ENCODE measurements around the gene PIK3R6. TPM values are rescaled to one million over a fixed set of nuclear protein-coding genes. Genes with fewer than 3 reads are reported as not detected.

PIK3R6 gene
- total and polyA plus RNA-seq, 12 donors, result 0.17 to 1.7 (median 0.83) TPM

DNA sequence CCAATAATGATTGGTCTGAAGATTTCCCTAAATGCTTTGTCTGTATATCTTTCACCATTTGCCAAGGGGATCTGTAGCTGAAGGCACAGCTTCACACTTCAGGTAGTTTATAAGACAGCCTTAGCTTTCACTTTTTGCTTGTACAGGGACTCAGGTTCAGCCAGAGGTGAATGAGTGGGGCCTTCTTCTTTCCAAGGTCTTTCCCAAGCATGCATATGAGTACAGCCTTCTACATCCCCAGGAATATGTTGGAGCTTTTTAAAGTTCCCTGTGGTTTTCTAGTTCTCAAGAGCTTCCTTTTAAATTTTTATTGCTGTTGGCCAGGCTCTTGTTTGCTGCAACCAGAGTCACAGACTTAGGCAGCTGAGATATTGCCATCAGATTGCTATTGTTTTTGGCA is 91.2 kb downstream of the PIK3R6 start:
- Histone ChIP-seq H3K36me3 (replicated peaks in 1 of 2) (no peaks in the 10 kb centered on the region), H3K4me3 (no peak overlapping the region), H3K27me3 (no peaks in the 10 kb centered on the region), H3K4me1 (replicated peaks in 1 of 2) (peaks cover 0 to 5% of the 10 kb centered on the region in 2 donors), H3K27ac (no peak overlapping the region), H3K9me3 (replicated peaks in 1 of 3) (no peaks in the 10 kb centered on the region)
- TF ChIP-seq, protein P1, sequence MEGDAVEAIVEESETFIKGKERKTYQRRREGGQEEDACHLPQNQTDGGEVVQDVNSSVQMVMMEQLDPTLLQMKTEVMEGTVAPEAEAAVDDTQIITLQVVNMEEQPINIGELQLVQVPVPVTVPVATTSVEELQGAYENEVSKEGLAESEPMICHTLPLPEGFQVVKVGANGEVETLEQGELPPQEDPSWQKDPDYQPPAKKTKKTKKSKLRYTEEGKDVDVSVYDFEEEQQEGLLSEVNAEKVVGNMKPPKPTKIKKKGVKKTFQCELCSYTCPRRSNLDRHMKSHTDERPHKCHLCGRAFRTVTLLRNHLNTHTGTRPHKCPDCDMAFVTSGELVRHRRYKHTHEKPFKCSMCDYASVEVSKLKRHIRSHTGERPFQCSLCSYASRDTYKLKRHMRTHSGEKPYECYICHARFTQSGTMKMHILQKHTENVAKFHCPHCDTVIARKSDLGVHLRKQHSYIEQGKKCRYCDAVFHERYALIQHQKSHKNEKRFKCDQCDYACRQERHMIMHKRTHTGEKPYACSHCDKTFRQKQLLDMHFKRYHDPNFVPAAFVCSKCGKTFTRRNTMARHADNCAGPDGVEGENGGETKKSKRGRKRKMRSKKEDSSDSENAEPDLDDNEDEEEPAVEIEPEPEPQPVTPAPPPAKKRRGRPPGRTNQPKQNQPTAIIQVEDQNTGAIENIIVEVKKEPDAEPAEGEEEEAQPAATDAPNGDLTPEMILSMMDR (IDR thresholded peaks at IDR 0.05), result no peak
- no peak for TF ChIP-seq POLR2A (IDR thresholded peaks at IDR 0.05)
- intact Hi-C loops (cut with DNase I), result no loop called here
- DNase-seq, result no peak

- WGBS, 4 donors, result 69 to 78% (median 76%) methylated on average over 2 of the region's 2 CpGs
- DNase-seq, result no peak
- H3K9me3 ChIP-seq (replicated peaks in 1 of 3), result no peaks in the 10 kb centered on the region
- H3K36me3 ChIP-seq (replicated peaks in 1 of 2), result no peaks in the 10 kb centered on the region
- no peak overlapping the region for H3K27ac ChIP-seq
- H3K4me1 ChIP-seq (replicated peaks in 1 of 2), result no peaks in the 10 kb centered on the region
- no peak for TF ChIP-seq POLR2A (IDR thresholded peaks at IDR 0.05)
- no peaks in the 10 kb centered on the region for H3K27me3 ChIP-seq
- intact Hi-C loops (cut with DNase I), result no loop called here
- H3K4me3 ChIP-seq, result no peak overlapping the region
These were observed 100.7 kb downstream of the PIK3R6 start for GRCh38 chr17:8766731-8767130.

DNA sequence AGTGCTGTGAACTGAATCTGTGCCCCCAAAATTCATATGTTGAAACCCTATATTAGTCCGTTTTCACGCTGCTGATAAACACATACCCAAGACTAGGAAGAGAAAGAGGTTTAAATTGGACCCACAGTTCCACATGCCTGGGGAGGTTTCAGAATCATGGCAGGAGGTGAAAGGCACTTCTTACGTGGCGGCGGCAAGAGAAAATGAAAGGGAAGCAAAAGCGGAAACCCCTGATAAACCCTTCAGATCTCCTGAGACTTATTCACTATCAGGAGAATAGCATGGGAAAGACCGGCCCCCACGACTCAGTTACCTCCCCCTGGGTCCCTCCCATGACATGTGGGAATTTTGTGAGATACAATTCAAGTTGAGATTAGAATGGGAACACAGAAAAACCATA is 105.5 kb downstream of the PIK3R6 start:
- DNase-seq, result no peak
- Histone ChIP-seq H3K36me3 (replicated peaks in 1 of 2) (no peaks in the 10 kb centered on the region), H3K4me3 (no peak overlapping the region), H3K27ac (no peak overlapping the region), H3K9me3 (replicated peaks in 1 of 3) (no peaks in the 10 kb centered on the region), H3K27me3 (no peaks in the 10 kb centered on the region), H3K4me1 (replicated peaks in 1 of 2) (no peaks in the 10 kb centered on the region)
- intact Hi-C loops (cut with DNase I), result no loop called here
- TF ChIP-seq, protein P1 (IDR thresholded peaks at IDR 0.05), result no peak
- no peak for TF ChIP-seq POLR2A (IDR thresholded peaks at IDR 0.05)
- 81 to 83% (median 83%) methylated on average over 8 of the region's 8 CpGs for WGBS, 4 donors

DNA sequence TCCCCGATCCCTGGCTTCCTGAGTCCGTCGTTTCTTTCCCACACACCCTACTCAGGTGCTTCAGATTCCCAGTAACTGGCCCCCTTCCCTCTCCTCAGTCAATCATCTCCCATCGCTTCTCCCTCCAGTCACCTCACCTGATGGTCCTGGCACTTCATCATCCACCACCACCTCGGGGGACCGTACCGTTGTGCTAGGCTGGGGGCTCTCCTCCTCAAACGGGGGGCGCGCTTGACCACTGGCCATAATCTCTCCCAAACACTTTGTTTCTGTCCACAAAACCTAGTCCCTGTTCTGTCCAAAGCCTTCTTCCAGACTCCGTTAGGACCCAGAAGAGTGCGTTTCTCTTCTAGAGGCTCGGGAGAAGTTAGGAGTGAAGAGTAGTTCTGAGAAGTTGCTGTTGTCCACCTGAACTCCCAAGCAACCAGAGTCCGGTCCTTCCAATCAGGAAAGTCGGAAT is 109.3 kb downstream of the PIK3R6 start, which contains the start of gene SPDYE4:
Gene SPDYE4, minus strand, starts transcription at position 410 of the 460 bp plus-strand sequence. Its CDS starts 164 bp downstream, at position 246.
- no peak for DNase-seq
- H3K36me3 ChIP-seq (replicated peaks in 1 of 2), result no peaks in the 10 kb centered on the region
- intact Hi-C loops (cut with DNase I), result no loop called here

GRCh38 chr17:8757189-8757588 is 110.3 kb downstream of the PIK3R6 start:
- H3K4me1 ChIP-seq (replicated peaks in 1 of 2), result no peaks in the 10 kb centered on the region
- intact Hi-C loops (cut with DNase I), result no loop called here
- H3K9me3 ChIP-seq (replicated peaks in 1 of 3), result no peaks in the 10 kb centered on the region
- DNase-seq, result no peak
- H3K36me3 ChIP-seq (replicated peaks in 1 of 2), result no peaks in the 10 kb centered on the region
- TF ChIP-seq, protein P1 (IDR thresholded peaks at IDR 0.05), result no peak
- no peak for TF ChIP-seq POLR2A (IDR thresholded peaks at IDR 0.05)
- WGBS, 4 donors, result 73 to 79% (median 75%) methylated on average over 13 of the region's 13 CpGs
- no peak overlapping the region for H3K27ac ChIP-seq
- no peak overlapping the region for H3K4me3 ChIP-seq
- no peaks in the 10 kb centered on the region for H3K27me3 ChIP-seq

More for the DNA sequence above, 109.3 kb downstream of the PIK3R6 start, which contains the start of gene SPDYE4:
- no peaks in the 10 kb centered on the region for H3K9me3 ChIP-seq (replicated peaks in 1 of 3)
- H3K4me1 ChIP-seq (replicated peaks in 1 of 2), result no peaks in the 10 kb centered on the region
- no peaks in the 10 kb centered on the region for H3K27me3 ChIP-seq
- no peak within 1 kb of the TSS for H3K27ac ChIP-seq
- no peak for TF ChIP-seq POLR2A (IDR thresholded peaks at IDR 0.05)
- TF ChIP-seq, protein P1 (IDR thresholded peaks at IDR 0.05), result no peak
- H3K4me3 ChIP-seq, result no peak within 1 kb of the TSS
- WGBS, 4 donors, result 87 to 91% (median 89%) methylated on average over 12 to 15 of the region's 15 CpGs
